Left ventricle myocardium inferior (tissue), 1 donor: ENCODE measurements around the gene C1orf159. TPM values are rescaled to one million over a fixed set of nuclear protein-coding genes. Genes with fewer than 3 reads are reported as not detected.
A peak's percentile ranks its signal among the peaks of the same experiment; 100 is the strongest.

Source experiments
- DNase-seq: peaks from one replicate; pipeline ENCODE4 v3.0.0-alpha.2; 2020
- H3K27ac ChIP-seq: fragments of 200-600 bp; replicated peaks from 2 replicates; pipeline ENCODE4 v1.8.0; 2021
- H3K27me3 ChIP-seq: fragments of 200-600 bp; 2 replicates; pipeline ENCODE4 v1.8.0; 2021; ENCODE audit warnings: low read depth
- H3K36me3 ChIP-seq: fragments of 200-600 bp; 2 replicates; pipeline ENCODE4 v1.8.0; 2021
- H3K4me1 ChIP-seq: fragments of 200-600 bp; 2 replicates; pipeline ENCODE4 v1.8.0; 2021
- H3K4me3 ChIP-seq: fragments of 200-600 bp; 2 replicates; pipeline ENCODE4 v1.8.0; 2021; ENCODE audit warnings: mild to moderate bottlenecking, moderate library complexity
- H3K9me3 ChIP-seq: fragments of 200-600 bp; replicated peaks from 2 replicates; pipeline ENCODE4 v1.8.0; 2021
- CTCF ChIP-seq: fragments of 200-600 bp; IDR thresholded peaks from 2 replicates; pipeline ENCODE4 v1.8.0; 2021; ENCODE audit warnings: antibody characterized with exemption, mild to moderate bottlenecking, borderline replicate concordance
- intact Hi-C: fragments of 100-400 bp; cut with micrococcal nuclease; formaldehyde crosslinking; loops from one replicate; pipeline ENCODE4 v1.11.0; 2022
- total RNA-seq: library from RNA; stranded (reverse); fragmentation: NEBNext Ultra II Directional; extraction: Animal tissue kit (Norgen Biotek cat#: 25700); gene quantifications from one replicate; pipeline ENCODE4 v1.2.1, GENCODE V29; 2021
- donor health status: DM: no; HTN: yes; CAD: no; lungs with severe emphysema.

Gene C1orf159
- total RNA-seq, 1 donor from 2014 or later: 3.8 TPM

GRCh38 chr1:1132956-1133750 is 17.3 kb upstream of the C1orf159 start:
- peak; percentile 51 for DNase-seq
- peaks cover 4% of the 10 kb centered on the region for H3K4me1 ChIP-seq
- H3K9me3 ChIP-seq: no peaks in the 10 kb centered on the region
- H3K27ac ChIP-seq: peak overlapping the region; percentile 75
- TF ChIP-seq CTCF: no peak
- no peak overlapping the region for H3K4me3 ChIP-seq
- H3K27me3 ChIP-seq: peaks cover 53% of the 10 kb centered on the region
- intact Hi-C loops: no loop called here
- no peaks in the 10 kb centered on the region for H3K36me3 ChIP-seq

- H3K27ac ChIP-seq: peak overlapping the region; percentile 75
- peaks cover 4% of the 10 kb centered on the region for H3K4me1 ChIP-seq
- DNase-seq: no peak
- TF ChIP-seq CTCF: no peak
- H3K9me3 ChIP-seq: no peaks in the 10 kb centered on the region
- intact Hi-C loops: no loop called here
- no peaks in the 10 kb centered on the region for H3K36me3 ChIP-seq
- H3K27me3 ChIP-seq: peaks cover 44% of the 10 kb centered on the region
- no peak overlapping the region for H3K4me3 ChIP-seq
These were observed 16.4 kb upstream of the C1orf159 start for GRCh38 chr1:1132042-1132950.

GRCh38 chr1:1130206-1131120 is 14.6 kb upstream of the C1orf159 start:
- Histone ChIP-seq H3K36me3 (no peaks in the 10 kb centered on the region), H3K4me1 (no peaks in the 10 kb centered on the region), H3K4me3 (no peak overlapping the region), H3K27ac (no peak overlapping the region), H3K9me3 (no peaks in the 10 kb centered on the region), H3K27me3 (peaks cover 26% of the 10 kb centered on the region)
- DNase-seq: no peak
- intact Hi-C loops: no loop called here
- TF ChIP-seq CTCF: no peak

GRCh38 chr1:1129381-1129821 is 13.5 kb upstream of the C1orf159 start:
- Histone ChIP-seq H3K27ac (no peak overlapping the region), H3K27me3 (peaks cover 15% of the 10 kb centered on the region), H3K4me3 (no peak overlapping the region), H3K36me3 (no peaks in the 10 kb centered on the region), H3K4me1 (no peaks in the 10 kb centered on the region), H3K9me3 (no peaks in the 10 kb centered on the region)
- intact Hi-C loops: no loop called here
- DNase-seq: no peak
- TF ChIP-seq CTCF: no peak
